HG03175 (cell line): Measurements from ENCODE around the gene RPEL1.
"Not testable (repeated sequence)": the region's sequence is repeated elsewhere in the genome, so short reads cannot be mapped to it uniquely, and the experiment has no call there.

Experiments used
- ATAC-seq: cut with Tn5 transposase; IDR thresholded peaks from one replicate; pipeline ENCODE4 v1.9.1; 2021; ENCODE audit warnings: mild to moderate bottlenecking, moderate library complexity; ENCODE audit not compliant: unreplicated experiment

RPEL1 gene

GRCh38 chr10:103245587-103245986 lies at the start of gene RPEL1:
RPEL1 (plus strand) TSS chr10:103245887; CDS start chr10:103245997, 110 bp downstream.
- ATAC-seq, result not testable (repeated sequence)

- ATAC-seq, result no peak
Measured at GRCh38 chr10:103196516-103196915, 49.2 kb upstream of the RPEL1 start.

- ATAC-seq, result no peak
Measured at GRCh38 chr10:103197174-103197573, 48.5 kb upstream of the RPEL1 start.

- ATAC-seq, result no peak
Measured at GRCh38 chr10:103197903-103198302, 47.8 kb upstream of the RPEL1 start.

- ATAC-seq, result no peak
Measured at GRCh38 chr10:103198648-103199047, 47.0 kb upstream of the RPEL1 start.

GRCh38 chr10:103199488-103199887 lies 46.2 kb upstream of the RPEL1 start:
- no peak for ATAC-seq

GRCh38 chr10:103202319-103202718 lies 43.4 kb upstream of the RPEL1 start:
- ATAC-seq, result no peak

GRCh38 chr10:103203466-103203865 lies 42.2 kb upstream of the RPEL1 start:
- ATAC-seq, result no peak

- no peak for ATAC-seq
Measured at GRCh38 chr10:103204353-103205255, 41.1 kb upstream of the RPEL1 start.

GRCh38 chr10:103205401-103205800 lies 40.3 kb upstream of the RPEL1 start:
- ATAC-seq, result not testable (repeated sequence)

GRCh38 chr10:103206715-103207114 lies 39.0 kb upstream of the RPEL1 start:
- ATAC-seq, result not testable (repeated sequence)

- ATAC-seq, result no peak
Measured at GRCh38 chr10:103207141-103207540, 38.5 kb upstream of the RPEL1 start.

- not testable (repeated sequence) for ATAC-seq
Measured at GRCh38 chr10:103207643-103208042, 38.0 kb upstream of the RPEL1 start.

- ATAC-seq, result not testable (repeated sequence)
Measured at GRCh38 chr10:103210262-103210661, 35.4 kb upstream of the RPEL1 start.

- no peak for ATAC-seq
Measured at GRCh38 chr10:103215601-103216000, 30.1 kb upstream of the RPEL1 start.

GRCh38 chr10:103216362-103216761 lies 29.3 kb upstream of the RPEL1 start:
- ATAC-seq, result not testable (repeated sequence)

GRCh38 chr10:103224133-103224532 lies 21.6 kb upstream of the RPEL1 start:
- ATAC-seq, result no peak

GRCh38 chr10:103224721-103225120 lies 21.0 kb upstream of the RPEL1 start:
- not testable (repeated sequence) for ATAC-seq

- ATAC-seq, result no peak
Measured at GRCh38 chr10:103225939-103226338, 19.7 kb upstream of the RPEL1 start.

GRCh38 chr10:103227416-103227815 lies 18.3 kb upstream of the RPEL1 start:
- no peak for ATAC-seq

- ATAC-seq, result no peak
Measured at GRCh38 chr10:103231047-103231551, 14.6 kb upstream of the RPEL1 start.

- ATAC-seq, result no peak
Measured at GRCh38 chr10:103232131-103232673, 13.5 kb upstream of the RPEL1 start.
